ENCODE measurements around the gene VPS41.

VPS41 gene

DNA sequence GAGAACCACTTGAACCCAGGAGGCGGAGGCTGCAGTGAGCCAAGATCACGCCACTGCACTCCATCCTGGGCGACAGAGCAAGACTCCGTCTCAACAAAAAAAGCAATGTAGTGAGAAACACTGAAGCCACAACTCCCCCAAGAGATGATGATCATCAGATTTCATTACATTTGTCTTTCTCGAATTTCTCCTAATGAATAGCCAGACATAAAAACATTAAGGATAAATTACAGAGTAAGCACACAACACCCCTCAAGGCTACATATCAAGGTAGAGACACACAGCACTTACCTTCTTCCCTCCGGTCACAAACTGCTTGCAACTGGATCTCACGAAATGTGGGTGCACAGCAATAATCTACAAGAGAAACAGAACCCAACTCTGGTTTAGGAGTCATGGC is 91.5 kb downstream of the VPS41 start:
- TF ChIP-seq, protein P1, sequence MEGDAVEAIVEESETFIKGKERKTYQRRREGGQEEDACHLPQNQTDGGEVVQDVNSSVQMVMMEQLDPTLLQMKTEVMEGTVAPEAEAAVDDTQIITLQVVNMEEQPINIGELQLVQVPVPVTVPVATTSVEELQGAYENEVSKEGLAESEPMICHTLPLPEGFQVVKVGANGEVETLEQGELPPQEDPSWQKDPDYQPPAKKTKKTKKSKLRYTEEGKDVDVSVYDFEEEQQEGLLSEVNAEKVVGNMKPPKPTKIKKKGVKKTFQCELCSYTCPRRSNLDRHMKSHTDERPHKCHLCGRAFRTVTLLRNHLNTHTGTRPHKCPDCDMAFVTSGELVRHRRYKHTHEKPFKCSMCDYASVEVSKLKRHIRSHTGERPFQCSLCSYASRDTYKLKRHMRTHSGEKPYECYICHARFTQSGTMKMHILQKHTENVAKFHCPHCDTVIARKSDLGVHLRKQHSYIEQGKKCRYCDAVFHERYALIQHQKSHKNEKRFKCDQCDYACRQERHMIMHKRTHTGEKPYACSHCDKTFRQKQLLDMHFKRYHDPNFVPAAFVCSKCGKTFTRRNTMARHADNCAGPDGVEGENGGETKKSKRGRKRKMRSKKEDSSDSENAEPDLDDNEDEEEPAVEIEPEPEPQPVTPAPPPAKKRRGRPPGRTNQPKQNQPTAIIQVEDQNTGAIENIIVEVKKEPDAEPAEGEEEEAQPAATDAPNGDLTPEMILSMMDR (IDR thresholded peaks at IDR 0.05; ENCODE audit: low read depth, low read length) = no peak

DNA sequence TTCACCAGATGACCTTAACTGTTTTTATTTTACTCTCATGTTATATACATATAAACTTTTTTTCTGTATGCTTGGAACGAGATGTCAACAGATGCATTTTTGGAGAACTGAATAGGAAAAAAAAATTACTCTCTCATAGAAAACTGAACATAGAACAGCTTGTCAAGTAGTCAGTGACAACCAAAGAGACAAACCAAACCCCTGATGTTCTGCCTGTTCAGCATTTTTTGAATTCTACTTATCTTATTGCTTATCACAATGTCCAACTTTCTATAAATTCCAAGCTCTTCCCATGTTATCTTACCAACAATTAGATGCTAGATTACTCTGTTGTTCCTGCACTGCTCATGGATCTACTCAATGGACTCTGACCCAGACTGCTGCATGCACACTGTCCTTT is 95.2 kb downstream of the VPS41 start:
- TF ChIP-seq, protein P1 (IDR thresholded peaks at IDR 0.05; ENCODE audit: low read depth, low read length) = no peak
- no peak overlapping the region for H3K4me3 ChIP-seq (ENCODE audit: low read depth, low read length)

More for the DNA sequence above, 91.5 kb downstream of the VPS41 start:
- H3K4me3 ChIP-seq (ENCODE audit: low read depth, low read length) = no peak overlapping the region

DNA sequence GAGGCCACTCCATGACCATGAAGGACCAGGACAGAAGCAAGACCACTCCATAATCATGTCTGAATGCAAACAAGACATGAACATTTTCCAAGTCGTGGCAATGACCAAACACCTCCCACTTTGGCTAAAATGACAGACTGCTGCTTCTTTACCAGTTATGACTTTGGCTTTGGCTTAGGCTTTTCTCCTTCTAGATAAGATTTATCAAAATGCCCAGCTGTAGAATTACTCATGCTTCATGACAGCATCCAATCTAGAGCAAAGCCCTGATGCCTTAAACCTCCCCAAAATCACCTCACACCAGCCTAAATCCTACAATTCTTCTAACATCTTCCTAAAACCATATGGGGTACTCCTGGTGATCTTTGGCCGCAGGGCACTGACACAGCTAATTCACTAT is 102.1 kb downstream of the VPS41 start:
- no peak overlapping the region for H3K4me3 ChIP-seq (ENCODE audit: low read depth, low read length)
- TF ChIP-seq, protein P1 (IDR thresholded peaks at IDR 0.05; ENCODE audit: low read depth, low read length) = no peak

DNA sequence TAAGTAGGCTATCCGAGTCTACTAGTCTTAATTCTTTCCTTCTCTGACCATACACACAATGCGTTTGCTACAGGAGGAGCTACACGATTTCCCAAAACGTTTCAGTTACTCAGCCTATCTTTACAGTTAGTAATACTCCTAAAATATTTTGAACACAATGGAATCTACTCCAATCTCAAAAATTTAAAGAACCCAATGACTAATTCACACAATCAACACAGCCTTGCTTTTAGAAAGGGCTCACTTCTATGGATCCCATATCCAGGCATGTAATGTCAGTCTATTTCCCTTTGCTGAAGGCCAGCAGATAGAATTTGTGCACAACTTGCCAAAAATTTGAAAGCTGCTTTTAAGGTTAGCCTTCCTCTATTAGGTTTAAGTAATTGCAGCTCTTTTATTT is 107.2 kb downstream of the VPS41 start:
- H3K4me3 ChIP-seq (ENCODE audit: low read depth, low read length) = no peak overlapping the region
- TF ChIP-seq, protein P1 (IDR thresholded peaks at IDR 0.05; ENCODE audit: low read depth, low read length) = no peak

DNA sequence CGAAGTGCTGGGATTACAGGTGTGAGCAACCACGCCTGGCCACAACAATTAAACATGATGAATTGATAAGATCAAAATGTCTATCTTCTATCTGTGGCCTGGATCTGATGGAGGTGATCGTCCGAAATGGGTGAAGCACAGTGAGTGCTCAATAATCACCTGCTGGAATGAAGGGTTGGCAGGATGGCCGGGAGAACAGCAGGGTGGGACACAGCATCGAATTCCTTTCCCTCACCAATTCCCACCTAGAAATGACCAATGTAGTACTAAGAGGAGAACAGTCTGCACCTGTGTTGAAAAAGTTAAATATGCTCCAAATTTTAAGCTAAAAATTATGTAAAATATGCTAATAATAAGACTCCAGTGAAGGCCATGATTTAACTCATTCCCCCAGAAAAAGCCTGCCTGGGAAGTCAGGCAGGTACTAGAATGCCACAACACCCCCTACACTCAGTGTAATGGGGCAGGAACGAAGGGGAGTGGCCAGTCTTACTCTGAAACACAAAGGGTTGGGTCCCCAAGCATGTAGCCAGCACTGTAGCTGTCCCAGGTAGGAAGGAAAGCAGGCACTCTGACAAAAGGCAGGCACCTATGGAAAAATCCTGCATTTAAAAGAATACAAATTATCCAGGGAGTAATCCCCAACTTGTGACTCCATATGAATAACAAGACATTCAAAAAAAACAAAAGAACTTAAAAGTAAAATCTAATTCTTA is 110.3 kb downstream of the VPS41 start:
- TF ChIP-seq, protein P1 (IDR thresholded peaks at IDR 0.05; ENCODE audit: low read depth, low read length) = no peak
- H3K4me3 ChIP-seq (ENCODE audit: low read depth, low read length) = no peak overlapping the region

DNA sequence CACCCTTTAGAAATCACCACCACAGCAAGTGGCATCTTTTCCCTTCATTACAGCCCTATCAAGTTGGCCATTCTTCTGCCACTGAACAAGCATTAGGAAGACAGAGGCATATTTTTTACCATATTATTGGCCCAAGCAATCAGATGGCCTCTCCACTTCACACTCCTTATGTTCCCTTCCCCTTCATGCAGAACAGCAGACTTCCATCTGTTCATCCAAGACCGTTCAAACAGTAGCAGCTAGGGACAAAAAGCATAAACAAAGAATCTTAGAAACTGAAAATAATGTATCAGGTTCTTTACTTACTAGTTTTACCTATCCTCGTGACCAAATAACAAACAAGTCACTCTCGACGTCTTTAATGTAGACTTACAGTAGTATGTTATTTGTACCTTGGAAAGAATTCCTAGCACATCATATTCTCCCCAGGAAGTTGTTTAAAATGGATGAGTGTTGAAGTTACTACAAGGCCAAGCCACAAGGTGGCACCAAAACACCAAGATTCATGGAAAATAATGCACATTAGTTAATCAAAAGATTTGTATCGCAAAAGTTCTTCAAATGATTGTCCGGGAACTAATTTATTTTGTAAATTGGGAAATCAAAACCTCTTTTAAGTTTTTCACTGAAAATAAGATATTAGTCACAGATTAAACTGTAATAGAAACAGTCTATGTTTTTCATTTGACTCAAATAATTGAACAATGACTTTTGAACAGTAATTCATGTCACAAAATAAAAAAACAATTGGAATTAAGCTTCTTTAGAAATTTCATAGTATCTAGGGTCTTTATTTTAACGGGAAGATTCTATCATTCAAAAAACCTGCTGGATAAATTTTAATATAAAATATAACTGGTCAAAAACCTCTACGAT is 112.1 kb downstream of the VPS41 start:
- TF ChIP-seq, protein P1 (IDR thresholded peaks at IDR 0.05; ENCODE audit: low read depth, low read length) = peak; percentile 19; the same call in 1 of the 2 replicates
- H3K4me3 ChIP-seq (ENCODE audit: low read depth, low read length) = no peak overlapping the region

DNA sequence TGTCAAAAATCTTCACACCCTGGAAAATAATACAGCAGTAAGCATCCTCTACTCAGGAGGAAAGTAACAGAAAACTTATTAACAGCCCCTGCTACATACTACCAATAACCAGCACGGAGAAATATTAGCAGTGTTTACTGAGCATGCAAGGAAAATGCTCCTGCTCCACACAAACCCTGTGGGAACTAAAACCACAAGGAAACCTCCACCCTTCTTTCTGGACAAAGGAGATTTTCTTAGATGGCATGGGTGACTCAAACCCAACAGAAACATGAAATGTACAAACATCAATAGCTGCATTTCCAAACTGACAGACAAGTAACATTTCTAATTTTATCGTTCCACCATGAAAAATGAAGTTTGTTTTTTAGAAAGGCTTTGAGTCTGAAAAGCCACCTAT is 113.4 kb downstream of the VPS41 start:
- no peak overlapping the region for H3K4me3 ChIP-seq (ENCODE audit: low read depth, low read length)
- TF ChIP-seq, protein P1 (IDR thresholded peaks at IDR 0.05; ENCODE audit: low read depth, low read length) = no peak
